Mesenchymal stem cell (in vitro differentiated cells and primary cell): ENCODE measurements around the gene UBP1.

ENCODE experiments used
- DNase-seq: peaks from one replicate; pipeline ENCODE4 v3.0.0-alpha.2; 2013
- H2AFZ ChIP-seq: one replicate; pipeline ENCODE4 v1.6.1; 2013; ENCODE audit warnings: low read depth, mild to moderate bottlenecking, control low read depth, inconsistent platforms, low read length, moderate library complexity
- H2AK5ac ChIP-seq: 2 replicates; pipeline ENCODE4 v1.6.1; 2013; ENCODE audit warnings: low read length, moderate library complexity, mild to moderate bottlenecking, inconsistent platforms; ENCODE audit not compliant: severe bottlenecking
- H2BK120ac ChIP-seq: one replicate; pipeline ENCODE4 v1.6.1; 2013; ENCODE audit warnings: low read depth, mild to moderate bottlenecking, inconsistent platforms, low read length, moderate library complexity
- H2BK12ac ChIP-seq, 2 experiments: one replicate each; pipeline ENCODE4 v1.6.1; 2013; ENCODE audit warnings: inconsistent platforms in 2 of 2, low read length in 2 of 2, mild to moderate bottlenecking in 2 of 2, moderate library complexity in 2 of 2, control low read depth in 1 of 2
- H2BK15ac ChIP-seq: one replicate; pipeline ENCODE4 v1.6.1; 2013; ENCODE audit warnings: mild to moderate bottlenecking, low read depth, inconsistent platforms; ENCODE audit not compliant: poor library complexity, severe bottlenecking
- H2BK5ac ChIP-seq: 2 replicates; pipeline ENCODE4 v1.6.1; 2013; ENCODE audit warnings: low read depth, mild to moderate bottlenecking, low read length, control low read depth, inconsistent platforms; ENCODE audit not compliant: poor library complexity, severe bottlenecking
- H3K14ac ChIP-seq, 2 experiments: one replicate each; pipeline ENCODE4 v1.6.1; 2013; ENCODE audit warnings: inconsistent platforms in 2 of 2, low read length in 2 of 2, control low read depth in 1 of 2, mild to moderate bottlenecking in 1 of 2, moderate library complexity in 1 of 2
- H3K18ac ChIP-seq, 2 experiments: one replicate each; pipeline ENCODE4 v1.6.1; 2013; ENCODE audit warnings: inconsistent platforms in 2 of 2, low read length in 2 of 2, control low read depth in 1 of 2, low read depth in 1 of 2, mild to moderate bottlenecking in 1 of 2
- H3K23ac ChIP-seq, 2 experiments: one replicate each; pipeline ENCODE4 v1.6.1; 2013; ENCODE audit warnings: inconsistent platforms in 2 of 2, low read length in 2 of 2, mild to moderate bottlenecking in 2 of 2, moderate library complexity in 2 of 2, control low read depth in 1 of 2
- H3K27ac ChIP-seq: 2 replicates; pipeline ENCODE4 v1.5.1; 2013; ENCODE audit warnings: mild to moderate bottlenecking, moderate library complexity, low read length, control low read depth, inconsistent platforms; ENCODE audit not compliant: poor library complexity, severe bottlenecking
- H3K27me3 ChIP-seq, 2 experiments: 2 replicates each; pipeline versions ENCODE4 v1.6.1 to v1.7.0; 2013; ENCODE audit warnings: low read length in 2 of 2, mild to moderate bottlenecking in 2 of 2, moderate library complexity in 2 of 2, control low read depth in 1 of 2, inconsistent platforms in 1 of 2; ENCODE audit not compliant: control insufficient read depth in 1 of 2, insufficient read depth in 1 of 2
- H3K36me3 ChIP-seq, 2 experiments: 2 replicates each; pipeline versions ENCODE4 v1.6.1 to v1.7.0; 2013; ENCODE audit warnings: low read length in 2 of 2, control low read depth in 1 of 2, inconsistent platforms in 1 of 2, low read depth in 1 of 2, mild to moderate bottlenecking in 1 of 2; ENCODE audit not compliant: insufficient read depth in 2 of 2, control insufficient read depth in 1 of 2
- H3K4ac ChIP-seq, 2 experiments: one replicate each; pipeline ENCODE4 v1.6.1; 2013; ENCODE audit warnings: inconsistent platforms in 2 of 2, low read length in 2 of 2, mild to moderate bottlenecking in 2 of 2, moderate library complexity in 2 of 2, control low read depth in 1 of 2, low read depth in 1 of 2
- H3K4me1 ChIP-seq: 2 replicates; pipeline ENCODE4 v1.6.1; 2013; ENCODE audit warnings: low read depth, low read length, control low read depth; ENCODE audit not compliant: control insufficient read depth, insufficient read depth
- H3K4me2 ChIP-seq: 2 replicates; pipeline ENCODE4 v1.6.1; 2013; ENCODE audit warnings: low read length, mild to moderate bottlenecking, inconsistent platforms; ENCODE audit not compliant: poor library complexity, severe bottlenecking
- H3K4me3 ChIP-seq, 2 experiments: 2 replicates each; pipeline versions ENCODE4 v1.5.1 to v1.7.0; 2013; ENCODE audit warnings: low read length in 2 of 2, mild to moderate bottlenecking in 2 of 2, control low read depth in 1 of 2, low read depth in 1 of 2; ENCODE audit not compliant: insufficient read depth in 1 of 2
- H3K79me1 ChIP-seq: replicated peaks from 2 replicates; pipeline ENCODE4 v1.6.1; 2013; ENCODE audit warnings: mild to moderate bottlenecking, control low read depth, low read length, inconsistent platforms; ENCODE audit not compliant: poor library complexity, severe bottlenecking
- H3K9ac ChIP-seq: 2 replicates; pipeline ENCODE4 v1.7.0; 2013; ENCODE audit warnings: mild to moderate bottlenecking, low read length, moderate library complexity
- H3K9me3 ChIP-seq: 2 replicates; pipeline ENCODE4 v1.7.0; 2013; ENCODE audit warnings: mild to moderate bottlenecking, low read length; ENCODE audit not compliant: control insufficient read depth
- H4K8ac ChIP-seq: one replicate; pipeline ENCODE4 v1.6.1; 2013; ENCODE audit warnings: inconsistent platforms, mild to moderate bottlenecking, low read length, moderate library complexity
- H4K91ac ChIP-seq: one replicate; pipeline ENCODE4 v1.6.1; 2013; ENCODE audit warnings: mild to moderate bottlenecking, low read length, inconsistent platforms
- WGBS: methylation state at CpG from one replicate; pipeline ENCODE4 v1.1.7; 2013; ENCODE audit warnings: mixed read lengths; 5-methylcytosine and 5-hydroxymethylcytosine counted together

Gene UBP1

DNA sequence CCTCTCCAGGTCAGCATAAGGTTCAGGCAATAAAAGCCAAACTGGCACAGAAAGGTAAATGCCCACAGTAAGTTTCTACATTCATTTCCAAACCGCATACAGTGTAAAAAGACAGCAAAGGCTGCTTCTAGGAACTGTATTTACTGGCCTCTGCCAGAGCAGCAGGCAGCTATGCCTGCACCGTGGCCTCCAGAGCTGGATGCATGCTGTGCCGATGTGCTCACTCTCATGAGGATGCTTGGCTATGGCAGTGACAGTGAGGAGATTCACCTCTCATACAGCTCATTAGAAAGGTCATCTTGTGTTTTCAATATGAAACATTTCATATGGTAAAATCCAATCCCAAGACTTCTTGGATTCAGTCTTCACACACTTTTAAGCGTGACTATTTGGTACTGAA, 50.3 kb downstream of the UBP1 start:
- no peak overlapping the region for H2AFZ ChIP-seq
- H3K9ac ChIP-seq: no peak overlapping the region
- H3K27ac ChIP-seq: no peak overlapping the region
- peaks cover 3% of the 10 kb centered on the region for H3K4me1 ChIP-seq
- no peak overlapping the region for H2BK5ac ChIP-seq
- H3K14ac ChIP-seq: no peak overlapping the region
- H2BK15ac ChIP-seq: no peak overlapping the region
- no peak overlapping the region for H4K8ac ChIP-seq
- H4K91ac ChIP-seq: no peak overlapping the region
- no peak for DNase-seq
- H3K36me3 ChIP-seq: peaks cover 17 to 77% of the 10 kb centered on the region in 2 experiments
- no peak overlapping the region for H3K4me3 ChIP-seq
- no peak overlapping the region for H3K4me2 ChIP-seq
- H2BK120ac ChIP-seq: no peak overlapping the region
- no peak overlapping the region for H3K4ac ChIP-seq
- no peak overlapping the region for H2AK5ac ChIP-seq
- H3K27me3 ChIP-seq: no peaks in the 10 kb centered on the region
- no peaks in the 10 kb centered on the region for H3K9me3 ChIP-seq
- H3K18ac ChIP-seq: no peak overlapping the region
- WGBS: 94% methylated on average over 3 of the region's 4 CpGs
- peak overlapping the region in 1 of 2 experiments; percentile 23 for H3K23ac ChIP-seq
- H3K79me1 ChIP-seq: peaks cover 10% of the 10 kb centered on the region
- H2BK12ac ChIP-seq: no peak overlapping the region

DNA sequence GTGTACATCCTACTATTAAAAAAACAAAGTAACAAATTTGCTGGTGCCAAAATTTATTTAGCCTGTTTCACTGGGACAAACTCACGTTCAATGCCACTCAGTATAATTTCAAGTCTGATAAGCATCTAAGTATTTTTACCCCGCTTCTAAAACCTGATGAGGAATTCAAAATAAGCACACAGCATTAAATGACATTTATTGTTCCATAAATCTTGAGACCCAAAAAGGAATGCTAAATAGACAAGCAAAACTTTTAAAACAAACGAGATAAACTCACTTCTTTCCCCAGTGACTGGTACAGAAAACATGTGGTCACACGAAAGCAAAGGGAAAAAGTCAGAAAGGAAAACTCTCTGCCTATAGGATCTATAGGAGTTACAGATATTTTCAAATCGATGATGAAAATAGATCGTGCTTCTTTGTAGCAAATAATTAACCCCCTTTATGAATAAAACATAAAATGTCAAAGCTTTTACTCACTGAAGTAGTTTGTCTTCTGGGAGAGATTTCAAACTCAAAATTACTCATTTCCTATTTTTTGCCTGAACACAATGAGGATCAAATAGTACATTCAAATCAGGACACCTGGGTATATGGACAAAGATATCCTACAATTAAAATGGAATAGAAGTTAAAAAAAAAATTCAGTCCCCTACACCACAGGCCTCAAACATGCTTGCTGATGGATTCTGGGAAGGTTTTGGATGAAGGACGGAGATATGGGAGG, 51.7 kb downstream of the UBP1 start:
- no peak overlapping the region for H2BK15ac ChIP-seq
- H4K91ac ChIP-seq: no peak overlapping the region
- no peak overlapping the region for H4K8ac ChIP-seq
- no peak overlapping the region for H3K14ac ChIP-seq
- H2AFZ ChIP-seq: no peak overlapping the region
- H3K9ac ChIP-seq: peak overlapping the region; percentile 3
- H3K36me3 ChIP-seq: peaks cover 30 to 83% of the 10 kb centered on the region in 2 experiments
- H3K27me3 ChIP-seq: no peaks in the 10 kb centered on the region
- H3K4me2 ChIP-seq: no peak overlapping the region
- no peak overlapping the region for H3K18ac ChIP-seq
- 80% methylated on average over 5 of the region's 7 CpGs for WGBS
- H2BK5ac ChIP-seq: no peak overlapping the region
- H3K4ac ChIP-seq: no peak overlapping the region
- no peak overlapping the region for H3K4me3 ChIP-seq
- no peak overlapping the region for H3K27ac ChIP-seq
- no peak overlapping the region for H2AK5ac ChIP-seq
- H2BK120ac ChIP-seq: no peak overlapping the region
- no peak for DNase-seq
- peaks cover 16% of the 10 kb centered on the region for H3K79me1 ChIP-seq
- H3K23ac ChIP-seq: no peak overlapping the region
- no peak overlapping the region for H2BK12ac ChIP-seq
- peaks cover 3% of the 10 kb centered on the region for H3K4me1 ChIP-seq
- no peaks in the 10 kb centered on the region for H3K9me3 ChIP-seq

DNA sequence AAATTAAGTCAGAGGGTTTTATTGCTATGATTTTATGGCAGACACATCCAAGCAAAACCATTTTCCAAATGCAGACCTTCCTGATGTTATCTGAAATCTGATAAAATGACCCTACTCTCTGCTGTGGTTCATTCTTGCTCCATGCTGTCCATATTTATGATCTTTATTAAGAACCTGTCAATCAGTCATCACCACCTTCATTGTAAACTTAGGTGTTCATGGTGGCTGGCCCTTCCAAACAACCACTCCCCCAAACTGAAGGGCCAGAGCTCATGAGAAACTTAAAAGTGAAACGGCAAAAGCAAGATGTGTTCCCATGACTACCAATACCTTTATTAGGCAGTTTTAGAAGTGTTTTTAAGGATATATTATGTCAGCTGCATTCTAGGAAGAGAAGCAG, 53.6 kb downstream of the UBP1 start:
- Histone ChIP-seq H4K91ac (no peak overlapping the region), H2BK120ac (no peak overlapping the region), H2AFZ (no peak overlapping the region), H2AK5ac (no peak overlapping the region), H3K9ac (no peak overlapping the region), H4K8ac (no peak overlapping the region), H3K23ac (no peak overlapping the region), H3K4ac (no peak overlapping the region), H3K4me1 (no peaks in the 10 kb centered on the region), H3K36me3 (peaks cover 27 to 95% of the 10 kb centered on the region in 2 experiments), H2BK5ac (no peak overlapping the region), H3K27me3 (no peaks in the 10 kb centered on the region), H3K4me3 (no peak overlapping the region), H3K9me3 (no peaks in the 10 kb centered on the region), H2BK12ac (no peak overlapping the region), H3K14ac (no peak overlapping the region), H2BK15ac (no peak overlapping the region), H3K27ac (no peak overlapping the region), H3K18ac (no peak overlapping the region), H3K4me2 (no peak overlapping the region), H3K79me1 (peaks cover 18% of the 10 kb centered on the region)
- no CpG with 5 or more reads among the region's 1 CpG for WGBS
- no peak for DNase-seq

DNA sequence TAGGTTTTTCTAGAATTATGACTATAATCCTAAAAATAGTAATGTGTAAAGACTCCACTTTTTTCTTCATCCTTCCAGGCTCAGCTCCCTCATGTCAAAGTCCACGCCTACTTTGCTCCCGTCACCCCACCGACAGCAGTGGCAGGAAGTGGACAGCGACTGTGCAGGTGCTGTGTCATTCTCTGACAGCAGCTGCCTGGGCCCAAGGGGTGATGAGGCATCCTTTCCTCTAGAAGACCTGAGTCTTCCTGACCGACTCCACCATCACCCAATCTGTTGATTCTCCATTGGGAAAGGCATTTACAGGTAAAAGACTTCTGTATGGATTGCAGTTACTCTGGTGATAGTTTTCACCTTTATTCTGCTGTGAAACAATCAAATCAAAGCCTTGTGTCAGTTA, 54.8 kb downstream of the UBP1 start:
- Histone ChIP-seq H3K23ac (no peak overlapping the region), H2BK5ac (no peak overlapping the region), H3K4me1 (no peaks in the 10 kb centered on the region), H3K79me1 (peaks cover 18% of the 10 kb centered on the region), H2BK120ac (no peak overlapping the region), H3K27me3 (no peaks in the 10 kb centered on the region), H2BK15ac (no peak overlapping the region), H4K91ac (no peak overlapping the region), H3K9me3 (no peaks in the 10 kb centered on the region), H3K18ac (no peak overlapping the region), H3K14ac (no peak overlapping the region), H3K36me3 (peaks cover 29 to 91% of the 10 kb centered on the region in 2 experiments), H3K9ac (no peak overlapping the region), H2AK5ac (no peak overlapping the region), H3K4me2 (no peak overlapping the region), H3K4me3 (no peak overlapping the region), H2AFZ (no peak overlapping the region), H4K8ac (no peak overlapping the region), H3K4ac (no peak overlapping the region), H3K27ac (no peak overlapping the region), H2BK12ac (no peak overlapping the region)
- 82% methylated on average over 4 of the region's 5 CpGs for WGBS
- DNase-seq: no peak
